Measurements from ENCODE around the gene FOXI3. TPM values are rescaled to one million over a fixed set of nuclear protein-coding genes. Genes with fewer than 3 reads are reported as not detected.

Gene FOXI3
- polyA plus RNA-seq, 1 donor (not counting 4 experiments of a cell fraction or from before 2014, with no cell fraction given): not detected

DNA sequence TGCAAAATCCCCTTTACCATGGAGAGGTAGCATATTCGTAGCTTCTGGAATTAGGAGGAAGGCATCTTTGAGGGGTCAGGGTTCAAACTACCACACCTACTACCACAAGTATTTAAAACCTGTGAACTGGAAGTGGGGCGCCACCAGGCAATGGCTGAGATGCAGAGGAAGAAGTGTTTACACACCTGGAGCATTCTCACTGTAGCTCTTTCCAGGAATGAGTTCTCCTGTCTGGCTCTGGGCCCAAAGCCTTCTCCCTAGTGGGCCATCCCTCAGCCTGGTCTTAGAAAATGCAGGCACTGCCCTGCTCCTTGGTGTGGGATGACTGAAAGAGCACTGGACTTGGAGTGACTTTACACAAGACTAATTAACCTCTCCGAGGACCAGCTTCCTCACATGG lies 30.7 kb upstream of the FOXI3 start:
- no peaks in the 10 kb centered on the region for H3K79me2 ChIP-seq (ENCODE audit: control insufficient read depth, insufficient read depth, low read length)
- no peak overlapping the region for H2AFZ ChIP-seq (ENCODE audit: control insufficient read depth, low read length)
- peaks cover 4% of the 10 kb centered on the region for H3K4me1 ChIP-seq (ENCODE audit: control insufficient read depth, extremely low read depth, insufficient read depth, low read length)
- no peak overlapping the region for H3K9ac ChIP-seq (ENCODE audit: control insufficient read depth, extremely low read depth, insufficient read depth, low read length)
- no peak overlapping the region for H3K27ac ChIP-seq (ENCODE audit: control insufficient read depth, insufficient read depth, low read length)
- no peaks in the 10 kb centered on the region for H3K36me3 ChIP-seq (ENCODE audit: control insufficient read depth in 2 of 2, extremely low read depth in 1 of 2, insufficient read depth in 2 of 2, low read length in 2 of 2)
- DNase-seq (ENCODE audit: low read depth, low spot score): no peak
- no peak overlapping the region for H3K4me2 ChIP-seq (ENCODE audit: control insufficient read depth, extremely low read depth, insufficient read depth, low read depth, low read length)
- no peaks in the 10 kb centered on the region for H3K9me3 ChIP-seq (ENCODE audit: control insufficient read depth, low read depth, low read length)
- H3K27me3 ChIP-seq (ENCODE audit: control insufficient read depth, extremely low read depth, insufficient read depth, low read length): no peaks in the 10 kb centered on the region
- TF ChIP-seq EZH2 (IDR thresholded peaks at IDR 0.05; ENCODE audit: low read length): no peak
- TF ChIP-seq, protein P1, sequence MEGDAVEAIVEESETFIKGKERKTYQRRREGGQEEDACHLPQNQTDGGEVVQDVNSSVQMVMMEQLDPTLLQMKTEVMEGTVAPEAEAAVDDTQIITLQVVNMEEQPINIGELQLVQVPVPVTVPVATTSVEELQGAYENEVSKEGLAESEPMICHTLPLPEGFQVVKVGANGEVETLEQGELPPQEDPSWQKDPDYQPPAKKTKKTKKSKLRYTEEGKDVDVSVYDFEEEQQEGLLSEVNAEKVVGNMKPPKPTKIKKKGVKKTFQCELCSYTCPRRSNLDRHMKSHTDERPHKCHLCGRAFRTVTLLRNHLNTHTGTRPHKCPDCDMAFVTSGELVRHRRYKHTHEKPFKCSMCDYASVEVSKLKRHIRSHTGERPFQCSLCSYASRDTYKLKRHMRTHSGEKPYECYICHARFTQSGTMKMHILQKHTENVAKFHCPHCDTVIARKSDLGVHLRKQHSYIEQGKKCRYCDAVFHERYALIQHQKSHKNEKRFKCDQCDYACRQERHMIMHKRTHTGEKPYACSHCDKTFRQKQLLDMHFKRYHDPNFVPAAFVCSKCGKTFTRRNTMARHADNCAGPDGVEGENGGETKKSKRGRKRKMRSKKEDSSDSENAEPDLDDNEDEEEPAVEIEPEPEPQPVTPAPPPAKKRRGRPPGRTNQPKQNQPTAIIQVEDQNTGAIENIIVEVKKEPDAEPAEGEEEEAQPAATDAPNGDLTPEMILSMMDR (optimal IDR thresholded peaks at IDR 0.05 in 1 of 3, IDR thresholded peaks at IDR 0.05 in 1 of 3, conservative IDR thresholded peaks at IDR 0.05 in 1 of 3; ENCODE audit: extremely low read depth in 1 of 3, insufficient read depth in 2 of 3, low read length in 3 of 3): no peak
- no peaks in the 10 kb centered on the region for H3K9me1 ChIP-seq (ENCODE audit: control insufficient read depth, extremely low read depth, insufficient read depth, low read length)
- H4K20me1 ChIP-seq (ENCODE audit: control insufficient read depth, extremely low read depth, insufficient read depth, low read length): no peaks in the 10 kb centered on the region
- no peak overlapping the region for H3K4me3 ChIP-seq (ENCODE audit: control insufficient read depth in 2 of 3, extremely low read depth in 1 of 3, insufficient read depth in 2 of 3, low read depth in 1 of 3, low read length in 3 of 3)
- dilution Hi-C loops (cut with MboI; ENCODE audit: extremely low pct_ligation_motif_present, low sequenced_read_pairs): no loop called here
- FAIRE-seq: no peak

DNA sequence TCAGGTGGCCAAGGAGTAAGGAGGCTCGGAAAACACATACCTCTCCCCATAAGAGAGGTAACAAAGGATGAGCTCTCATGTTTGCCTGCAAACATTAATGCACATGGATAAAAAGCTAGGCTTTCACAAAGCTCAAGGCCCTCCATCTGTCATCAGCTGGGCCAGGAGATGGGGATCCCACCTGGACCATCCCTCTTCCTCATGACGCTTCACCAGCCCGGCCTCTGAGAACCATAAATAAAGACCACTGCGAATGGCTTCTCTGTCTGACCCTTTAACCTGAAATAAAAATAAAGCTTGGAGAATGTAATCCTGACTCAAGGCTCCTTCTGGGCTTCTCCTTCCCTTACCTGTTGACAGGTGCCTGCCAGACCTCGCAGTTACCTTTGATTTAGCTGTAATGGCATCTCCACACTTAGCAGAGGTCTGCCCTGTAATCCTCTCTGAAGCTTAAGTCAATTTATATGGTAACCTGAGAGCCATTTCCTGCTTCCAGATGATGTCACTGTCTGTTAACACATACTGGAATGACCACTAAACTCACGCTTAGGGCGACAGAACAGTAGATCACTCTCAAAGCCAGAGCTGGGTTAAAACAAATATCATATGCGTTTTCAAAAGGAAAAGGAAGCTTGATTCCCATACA lies 29.3 kb upstream of the FOXI3 start:
- Histone ChIP-seq H3K9me1 (ENCODE audit: control insufficient read depth, extremely low read depth, insufficient read depth, low read length) (no peaks in the 10 kb centered on the region), H3K27ac (ENCODE audit: control insufficient read depth, insufficient read depth, low read length) (no peak overlapping the region), H3K9me3 (ENCODE audit: control insufficient read depth, low read depth, low read length) (no peaks in the 10 kb centered on the region), H3K4me2 (ENCODE audit: control insufficient read depth, extremely low read depth, insufficient read depth, low read depth, low read length) (peak overlapping the region; percentile 9), H4K20me1 (ENCODE audit: control insufficient read depth, extremely low read depth, insufficient read depth, low read length) (no peaks in the 10 kb centered on the region), H3K27me3 (ENCODE audit: control insufficient read depth, extremely low read depth, insufficient read depth, low read length) (no peaks in the 10 kb centered on the region), H3K36me3 (ENCODE audit: control insufficient read depth in 2 of 2, extremely low read depth in 1 of 2, insufficient read depth in 2 of 2, low read length in 2 of 2) (no peaks in the 10 kb centered on the region), H3K79me2 (ENCODE audit: control insufficient read depth, insufficient read depth, low read length) (no peaks in the 10 kb centered on the region), H2AFZ (ENCODE audit: control insufficient read depth, low read length) (peak overlapping the region; percentile 4), H3K4me1 (ENCODE audit: control insufficient read depth, extremely low read depth, insufficient read depth, low read length) (peaks cover 4% of the 10 kb centered on the region), H3K4me3 (ENCODE audit: control insufficient read depth in 2 of 3, extremely low read depth in 1 of 3, insufficient read depth in 2 of 3, low read depth in 1 of 3, low read length in 3 of 3) (no peak overlapping the region), H3K9ac (ENCODE audit: control insufficient read depth, extremely low read depth, insufficient read depth, low read length) (no peak overlapping the region)
- DNase-seq (ENCODE audit: low read depth, low spot score) (no peak), FAIRE-seq (no peak)
- TF ChIP-seq, protein P1 (optimal IDR thresholded peaks at IDR 0.05 in 1 of 3, IDR thresholded peaks at IDR 0.05 in 1 of 3, conservative IDR thresholded peaks at IDR 0.05 in 1 of 3; ENCODE audit: extremely low read depth in 1 of 3, insufficient read depth in 2 of 3, low read length in 3 of 3): peak in 1 of 3 experiments; percentile 16
- TF ChIP-seq EZH2 (IDR thresholded peaks at IDR 0.05; ENCODE audit: low read length): no peak
- dilution Hi-C loops (cut with MboI; ENCODE audit: extremely low pct_ligation_motif_present, low sequenced_read_pairs): no loop called here

All from keratinocyte (primary cell).